ENCODE results near the gene PUSL1. TPM values are rescaled to one million over a fixed set of nuclear protein-coding genes. Genes with fewer than 3 reads are reported as not detected.
A peak's percentile ranks its signal among the peaks of the same experiment; 100 is the strongest.

PUSL1 gene
- polyA plus RNA-seq, 2 of the 4 experiments (the other 2 are of a cell fraction), result 7.4 to 14.6 TPM

DNA sequence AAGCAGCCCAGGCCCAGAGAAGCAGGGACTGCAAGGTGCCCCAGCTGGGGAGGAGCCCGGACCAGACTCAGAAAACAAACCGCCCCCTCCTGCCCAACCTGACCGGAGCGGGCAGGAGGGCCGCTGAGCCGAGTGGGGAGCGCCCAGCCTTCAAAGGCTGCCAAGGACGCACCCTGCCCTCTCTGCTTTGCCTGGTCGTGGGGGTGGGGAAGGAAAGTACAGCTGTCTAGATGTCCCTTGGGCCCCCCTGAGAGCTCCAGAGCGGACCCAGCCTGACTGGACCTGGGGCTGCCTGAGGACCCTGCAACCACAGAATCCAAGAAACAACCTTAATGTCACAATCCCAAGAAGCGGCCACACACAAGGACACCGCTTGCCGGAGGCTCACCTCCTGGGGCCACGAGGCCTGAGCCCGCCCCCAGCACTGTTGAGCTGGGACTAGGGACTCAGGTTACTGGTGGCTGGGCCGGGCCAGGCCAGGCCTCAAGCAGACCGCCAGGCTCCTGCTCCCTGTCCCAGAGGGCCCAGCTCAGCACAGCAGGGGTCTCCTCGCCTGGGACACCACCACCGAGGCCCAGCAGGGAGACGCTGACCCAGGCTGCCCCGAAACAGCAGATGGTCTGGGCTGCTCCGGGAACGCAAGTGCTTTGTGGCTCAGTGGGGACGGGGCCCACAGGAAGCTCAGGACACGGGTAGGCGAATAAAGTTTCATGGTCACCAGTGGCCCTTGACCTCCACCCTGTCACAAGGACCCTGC is 39.4 kb downstream of the PUSL1 start:
- H3K4me2 ChIP-seq, result peak overlapping the region; percentile 97
- no peak for TF ChIP-seq PHF8 (IDR thresholded peaks at IDR 0.05; ENCODE audit: borderline replicate concordance, low read depth)
- TF ChIP-seq, protein P1, sequence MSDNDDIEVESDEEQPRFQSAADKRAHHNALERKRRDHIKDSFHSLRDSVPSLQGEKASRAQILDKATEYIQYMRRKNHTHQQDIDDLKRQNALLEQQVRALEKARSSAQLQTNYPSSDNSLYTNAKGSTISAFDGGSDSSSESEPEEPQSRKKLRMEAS (IDR thresholded peaks at IDR 0.05), result peak; percentile 64; the same call in 1 of the 2 replicates
- H3K4me3 ChIP-seq, result peak overlapping the region; percentile 87
- ATAC-seq (peak; percentile 3 to 28; a peak in 3 of 6 replicates), DNase-seq (ENCODE audit: low read depth in 1 of 2, low spot score in 1 of 2) (peak in 1 of 2 experiments; percentile 55), FAIRE-seq (no peak)
- ChIA-PET POLR2A (interaction anchor here (0.8 kb wide), 1 partner anchor 27 kb away, joined by 3 read pairs; the partner anchor contains the start of gene AURKAIP1), CTCF (interaction anchor here (0.7 to 7.2 kb wide), 12 partner anchors 12 to 158 kb away, joined by 3 to 73 read pairs (median 4); partner anchors contain the start of genes AURKAIP1 and TAS1R3)
- H3K4me1 ChIP-seq, result peaks cover 50% of the 10 kb centered on the region
- H3K27ac ChIP-seq, result peak overlapping the region; percentile 99 to 100
- H3K9me3 ChIP-seq, result no peaks in the 10 kb centered on the region
- 0% methylated on average over 5 of the region's 26 CpGs for WGBS (ENCODE audit: missing lambda C conversion rate)

DNA sequence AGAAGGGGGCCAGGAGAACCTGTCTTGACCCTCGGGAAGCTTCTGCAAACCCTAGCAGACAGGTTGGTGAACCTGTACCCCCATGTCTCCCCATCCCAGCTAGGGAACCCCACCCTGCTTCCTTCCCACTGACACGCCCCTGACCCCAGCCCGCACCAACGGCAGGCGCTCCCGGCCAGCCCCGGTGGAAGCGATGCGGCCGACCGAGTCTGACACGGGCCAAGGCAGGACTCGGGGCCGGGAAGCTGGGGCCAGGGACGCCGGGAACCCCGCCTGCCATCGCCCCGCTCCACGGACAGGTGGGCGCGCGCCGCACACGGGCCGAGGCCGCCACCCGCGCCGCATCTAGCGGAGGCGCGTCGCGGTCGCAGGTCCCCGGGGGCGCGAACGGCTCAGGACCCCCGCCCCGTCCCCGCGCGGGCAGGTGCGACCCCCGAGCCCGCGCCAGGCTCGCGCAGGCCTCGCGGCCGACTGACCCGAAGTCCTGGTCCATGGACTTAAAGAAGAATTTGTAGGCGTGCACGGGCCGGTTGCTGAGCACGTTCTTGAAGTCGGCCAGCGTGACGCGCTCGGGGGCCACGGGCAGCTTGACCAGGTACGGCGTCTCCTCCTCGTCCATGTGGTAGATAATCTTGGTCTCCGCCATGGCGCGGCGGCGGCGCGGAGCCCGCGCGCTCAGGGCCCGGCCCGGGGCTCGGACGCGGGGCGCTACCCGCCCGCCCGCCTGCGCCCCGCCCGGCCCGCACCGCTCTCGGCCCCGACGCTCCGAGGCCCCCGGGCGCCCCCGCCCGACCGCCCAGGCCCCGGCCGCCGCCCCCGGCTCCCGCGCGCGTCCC is 40.2 kb downstream of the PUSL1 start:
- no peak for FAIRE-seq

DNA sequence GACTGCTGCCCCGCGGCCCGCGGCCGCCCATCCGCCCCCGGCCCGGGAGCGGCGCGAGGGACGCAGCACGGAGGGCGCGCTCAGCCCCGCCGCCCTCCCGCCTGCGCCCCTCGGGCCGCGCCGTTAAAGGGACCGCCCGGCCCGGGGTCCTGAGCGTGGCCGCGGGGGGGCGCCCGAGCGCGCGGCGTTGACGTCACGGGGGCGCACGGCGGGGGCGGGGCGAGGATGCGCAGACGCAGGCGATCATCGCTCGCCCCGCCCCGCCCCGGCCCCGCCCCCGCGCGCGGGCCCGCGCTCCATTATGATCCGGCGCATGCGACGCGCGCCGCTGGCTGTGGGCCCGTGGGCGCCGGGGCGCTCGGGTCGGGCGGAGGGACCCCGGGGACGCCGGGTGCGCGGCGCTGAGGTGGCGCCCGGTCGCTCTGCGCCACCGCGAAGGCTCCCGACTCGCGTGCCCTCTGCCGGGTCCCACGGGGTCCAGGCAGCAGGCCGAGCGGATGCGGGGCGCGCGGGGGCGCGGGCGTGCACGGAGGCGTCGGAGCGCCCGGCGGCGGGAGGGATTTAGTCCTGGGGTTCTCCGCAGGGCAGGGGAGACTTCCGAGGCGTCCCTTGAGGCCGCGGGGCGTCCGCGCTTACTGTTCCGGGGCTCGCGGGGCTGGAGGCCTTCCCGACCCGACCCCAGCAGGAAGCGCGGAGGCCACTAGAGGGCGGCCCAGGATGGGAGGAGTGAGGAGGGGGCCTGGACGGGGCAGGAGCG is 41.0 kb downstream of the PUSL1 start, which contains the start of gene DVL1:
DVL1 (minus strand) TSS at position 163 of the 757 bp plus-strand sequence. CDS start 353 bp downstream, outside the sequence.
- Histone ChIP-seq H3K4me1 (peaks cover 50% of the 10 kb centered on the region), H3K4me3 (peak within 1 kb of the TSS; percentile 87), H3K4me2 (peak within 1 kb of the TSS; percentile 97), H3K27ac (peak within 1 kb of the TSS; percentile 99 to 100), H3K9me3 (no peaks in the 10 kb centered on the region)
- ChIA-PET CTCF (interaction anchor here (1.5 to 7.2 kb wide), 4 partner anchors 18 to 91 kb away, joined by 3 to 73 read pairs (median 8); partner anchors contain the start of genes AURKAIP1 and TAS1R3), POLR2A (no interaction called here)
- TF ChIP-seq RAD21 (conservative IDR thresholded peaks at IDR 0.05 in 1 of 2, IDR thresholded peaks at IDR 0.05 in 1 of 2), result peak; percentile 32 to 34; a peak in 2 of 5 replicates
- TF ChIP-seq, protein P2, sequence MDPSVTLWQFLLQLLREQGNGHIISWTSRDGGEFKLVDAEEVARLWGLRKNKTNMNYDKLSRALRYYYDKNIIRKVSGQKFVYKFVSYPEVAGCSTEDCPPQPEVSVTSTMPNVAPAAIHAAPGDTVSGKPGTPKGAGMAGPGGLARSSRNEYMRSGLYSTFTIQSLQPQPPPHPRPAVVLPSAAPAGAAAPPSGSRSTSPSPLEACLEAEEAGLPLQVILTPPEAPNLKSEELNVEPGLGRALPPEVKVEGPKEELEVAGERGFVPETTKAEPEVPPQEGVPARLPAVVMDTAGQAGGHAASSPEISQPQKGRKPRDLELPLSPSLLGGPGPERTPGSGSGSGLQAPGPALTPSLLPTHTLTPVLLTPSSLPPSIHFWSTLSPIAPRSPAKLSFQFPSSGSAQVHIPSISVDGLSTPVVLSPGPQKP (IDR thresholded peaks at IDR 0.05; ENCODE audit: low read depth, low read length), result no peak
- TF ChIP-seq KDM5A (IDR thresholded peaks at IDR 0.05), result no peak; the same call in 1 of the 2 replicates
- TF ChIP-seq NR3C1 (IDR thresholded peaks at IDR 0.05), result no peak
- peak; percentile 38; the same call in 1 of the 2 replicates for TF ChIP-seq POLR2A (IDR thresholded peaks at IDR 0.05; ENCODE audit: low read length)
- no peak for TF ChIP-seq HOXA7 (CRISPR knock-in tag; IDR thresholded peaks at IDR 0.05)
- TF ChIP-seq CBX2 (IDR thresholded peaks at IDR 0.05; ENCODE audit: borderline replicate concordance, low read depth), result no peak
- no peak for TF ChIP-seq TFCP2L1 (CRISPR knock-in tag; IDR thresholded peaks at IDR 0.05)
- no peak for TF ChIP-seq TP53 (CRISPR knock-in tag; IDR thresholded peaks at IDR 0.05)
- TF ChIP-seq ZSCAN20 (CRISPR knock-in tag; IDR thresholded peaks at IDR 0.05), result no peak
- TF ChIP-seq JUNB (IDR thresholded peaks at IDR 0.05), result no peak
- TF ChIP-seq, protein P3, sequence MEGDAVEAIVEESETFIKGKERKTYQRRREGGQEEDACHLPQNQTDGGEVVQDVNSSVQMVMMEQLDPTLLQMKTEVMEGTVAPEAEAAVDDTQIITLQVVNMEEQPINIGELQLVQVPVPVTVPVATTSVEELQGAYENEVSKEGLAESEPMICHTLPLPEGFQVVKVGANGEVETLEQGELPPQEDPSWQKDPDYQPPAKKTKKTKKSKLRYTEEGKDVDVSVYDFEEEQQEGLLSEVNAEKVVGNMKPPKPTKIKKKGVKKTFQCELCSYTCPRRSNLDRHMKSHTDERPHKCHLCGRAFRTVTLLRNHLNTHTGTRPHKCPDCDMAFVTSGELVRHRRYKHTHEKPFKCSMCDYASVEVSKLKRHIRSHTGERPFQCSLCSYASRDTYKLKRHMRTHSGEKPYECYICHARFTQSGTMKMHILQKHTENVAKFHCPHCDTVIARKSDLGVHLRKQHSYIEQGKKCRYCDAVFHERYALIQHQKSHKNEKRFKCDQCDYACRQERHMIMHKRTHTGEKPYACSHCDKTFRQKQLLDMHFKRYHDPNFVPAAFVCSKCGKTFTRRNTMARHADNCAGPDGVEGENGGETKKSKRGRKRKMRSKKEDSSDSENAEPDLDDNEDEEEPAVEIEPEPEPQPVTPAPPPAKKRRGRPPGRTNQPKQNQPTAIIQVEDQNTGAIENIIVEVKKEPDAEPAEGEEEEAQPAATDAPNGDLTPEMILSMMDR (IDR thresholded peaks at IDR 0.05), result peak; percentile 37
- DNase-seq (ENCODE audit: low read depth in 1 of 2, low spot score in 1 of 2) (peak in 1 of 2 experiments; percentile 47), ATAC-seq (0 out of 6 replicates have a peak, but pooled peaks of 1 of the 2 experiments have one; percentile 11), FAIRE-seq (no peak)
- no CpG with 5 or more reads among the region's 122 CpGs for WGBS (ENCODE audit: missing lambda C conversion rate)

More for the DNA sequence above, 40.2 kb downstream of the PUSL1 start:
- Histone ChIP-seq H3K4me1 (peaks cover 51% of the 10 kb centered on the region), H3K4me2 (peak overlapping the region; percentile 97), H3K9me3 (no peaks in the 10 kb centered on the region), H3K27ac (peak overlapping the region; percentile 99 to 100), H3K4me3 (peak overlapping the region; percentile 87)
- DNase-seq (ENCODE audit: low read depth in 1 of 2, low spot score in 1 of 2), result peak in 1 of 2 experiments; percentile 63
- TF ChIP-seq, protein P1 (IDR thresholded peaks at IDR 0.05), result 0 out of 2 replicates have a peak, but pooled peaks have one; percentile 22
- TF ChIP-seq NFE2L2 (conservative IDR thresholded peaks at IDR 0.05; ENCODE audit: low read length), result no peak
- POLR2A ChIA-PET, result interaction anchor here (0.8 kb wide), 1 partner anchor 26 kb away, joined by 3 read pairs; the partner anchor contains the start of gene AURKAIP1
- 0 out of 6 replicates have a peak, but pooled peaks of 1 of the 2 experiments have one; percentile 4 for ATAC-seq
- CTCF ChIA-PET, result interaction anchor here (0.7 to 7.2 kb wide), 11 partner anchors 13 to 157 kb away, joined by 3 to 73 read pairs (median 5); partner anchors contain the start of genes AURKAIP1 and TAS1R3
- WGBS (ENCODE audit: missing lambda C conversion rate), result no CpG with 5 or more reads among the region's 109 CpGs
